Cardiac septum (tissue), 1 donor: ENCODE measurements around the gene ARID1B. TPM values are rescaled to one million over a fixed set of nuclear protein-coding genes. Genes with fewer than 3 reads are reported as not detected.
"Not testable (repeated sequence)": the region's sequence is repeated elsewhere in the genome, so short reads cannot be mapped to it uniquely, and the experiment has no call there.

Experiments used
- DNase-seq: peaks from one replicate; pipeline ENCODE4 v3.0.0-alpha.2; 2020; ENCODE audit warnings: low spot score
- intact Hi-C: fragments of 100-400 bp; cut with DNase I; formaldehyde crosslinking; loops from one replicate; pipeline ENCODE4 v1.14.0; 2022
- total RNA-seq: library from RNA; stranded (reverse); fragmentation: NEBNext Ultra II Directional; extraction: Animal tissue kit (Norgen Biotek cat#: 25700); gene quantifications from one replicate; pipeline ENCODE4 v1.2.1, GENCODE V29; 2021
- donor health status: DM: no; HTN: no; CAD: no.

Gene ARID1B
- total RNA-seq, 1 donor from 2014 or later = 61.1 TPM

- intact Hi-C loops = no loop called here
- no peak for DNase-seq
Observed at GRCh38 chr6:156963712-156964700, 186.8 kb downstream of the ARID1B start.

- DNase-seq = no peak
- intact Hi-C loops = no loop called here
Observed at GRCh38 chr6:156967852-156968251, 190.7 kb downstream of the ARID1B start.

GRCh38 chr6:156969233-156969632 lies 192.1 kb downstream of the ARID1B start:
- intact Hi-C loops = no loop called here
- no peak for DNase-seq

GRCh38 chr6:156970595-156971112 lies 193.5 kb downstream of the ARID1B start:
- no peak for DNase-seq
- intact Hi-C loops = no loop called here

- intact Hi-C loops = no loop called here
- no peak for DNase-seq
Observed at GRCh38 chr6:156971153-156971885, 194.1 kb downstream of the ARID1B start.

- intact Hi-C loops = no loop called here
- no peak for DNase-seq
Observed at GRCh38 chr6:156972145-156972544, 195.0 kb downstream of the ARID1B start.

- intact Hi-C loops = no loop called here
- no peak for DNase-seq
Observed at GRCh38 chr6:156974830-156975261, 197.7 kb downstream of the ARID1B start.

GRCh38 chr6:156975414-156975813 lies 198.2 kb downstream of the ARID1B start:
- DNase-seq = no peak
- intact Hi-C loops = no loop called here

- intact Hi-C loops = no loop called here
- no peak for DNase-seq
Observed at GRCh38 chr6:156976216-156977127, 199.3 kb downstream of the ARID1B start.

GRCh38 chr6:156977527-156978291 lies 200.5 kb downstream of the ARID1B start:
- intact Hi-C loops = no loop called here
- DNase-seq = no peak

- no peak for DNase-seq
- intact Hi-C loops = no loop called here
Observed at GRCh38 chr6:156978948-156979347, 201.8 kb downstream of the ARID1B start.

- DNase-seq = no peak
- intact Hi-C loops = no loop called here
Observed at GRCh38 chr6:156980515-156980914, 203.3 kb downstream of the ARID1B start.

GRCh38 chr6:156980948-156981347 lies 203.8 kb downstream of the ARID1B start:
- intact Hi-C loops = no loop called here
- no peak for DNase-seq

- no peak for DNase-seq
- intact Hi-C loops = no loop called here
Observed at GRCh38 chr6:156982168-156982567, 205.0 kb downstream of the ARID1B start.

GRCh38 chr6:156982864-156983263 lies 205.7 kb downstream of the ARID1B start:
- DNase-seq, intact Hi-C loops: not testable (repeated sequence)

- DNase-seq = no peak
- intact Hi-C loops = no loop called here
Observed at GRCh38 chr6:156984178-156984738, 207.1 kb downstream of the ARID1B start.

GRCh38 chr6:156985309-156985708 lies 208.1 kb downstream of the ARID1B start:
- intact Hi-C loops = no loop called here
- no peak for DNase-seq
